Spleen (tissue), 7 donors: ENCODE measurements around the gene DRGX.

Experiments used
- POLR2A ChIP-seq, 3 donors: fragments of 450-650 bp; IDR thresholded peaks; one replicate each; pipeline ENCODE4 v1.5.1; 2017; ENCODE audit warnings: antibody characterized with exemption in 3 of 3, mild to moderate bottlenecking in 1 of 3
- POLR2AphosphoS5 ChIP-seq, 3 donors: sonication (generic); formaldehyde crosslinking; IDR thresholded peaks; one replicate each; pipeline ENCODE4 v1.5.1; 2017; ENCODE audit warnings: antibody characterized with exemption in 3 of 3
- TF ChIP-seq, protein P1 (sequence below), 11 experiments: fragments of 200-600 bp in 7 of 11; fragments of 450-650 bp in 4 of 11; sonication (generic) in 4 of 11; IDR thresholded peaks in 8 of 11; conservative IDR thresholded peaks in 3 of 11; 1 replicate in 7 of 11; 2 replicates in 4 of 11; pipeline versions ENCODE4 v1.4.0 to v1.8.0; 2016 to 2021; ENCODE audit warnings: antibody characterized with exemption in 11 of 11, inconsistent platforms in 4 of 11, mild to moderate bottlenecking in 1 of 11
- donor health status: DM: no; HTN: no; CAD: no; lungs with moderate emphysema.
- donor health status: DM: no; HTN: no; CAD: no.
- donor health status: DM: no; HTN: no; CAD: no.

DNA sequence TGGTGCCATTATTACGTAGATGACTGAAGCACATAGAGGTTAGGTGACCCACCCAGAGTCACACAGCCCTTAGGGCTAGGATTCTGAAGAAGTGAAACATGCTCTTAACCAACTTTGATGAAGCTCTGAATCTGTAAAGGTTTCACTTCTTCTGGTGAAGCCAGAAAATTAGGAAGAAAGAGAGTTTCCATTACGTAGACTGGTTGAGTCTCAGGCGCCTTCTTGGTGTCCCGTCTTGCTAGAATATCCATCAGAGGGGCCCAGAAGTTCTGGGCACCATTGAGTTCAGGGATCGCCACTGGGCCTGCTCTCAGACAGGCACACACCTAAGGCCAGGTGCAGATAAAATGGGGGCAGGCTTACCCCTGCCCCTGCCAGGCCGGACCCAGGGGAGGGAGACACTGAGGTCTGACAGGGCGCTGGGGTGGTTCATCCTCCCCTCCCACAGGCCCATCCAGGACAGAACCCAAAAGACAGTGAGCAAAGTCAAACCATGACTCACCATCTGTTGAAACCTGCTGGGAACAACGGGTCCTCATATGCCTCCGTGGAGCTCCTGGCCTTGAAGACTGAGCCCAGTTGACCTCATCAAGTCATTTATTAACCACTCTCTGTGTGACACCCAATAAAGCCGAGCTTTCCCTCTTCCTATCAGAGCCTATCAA, 33.2 kb downstream of the DRGX start:
- TF ChIP-seq, protein P1, sequence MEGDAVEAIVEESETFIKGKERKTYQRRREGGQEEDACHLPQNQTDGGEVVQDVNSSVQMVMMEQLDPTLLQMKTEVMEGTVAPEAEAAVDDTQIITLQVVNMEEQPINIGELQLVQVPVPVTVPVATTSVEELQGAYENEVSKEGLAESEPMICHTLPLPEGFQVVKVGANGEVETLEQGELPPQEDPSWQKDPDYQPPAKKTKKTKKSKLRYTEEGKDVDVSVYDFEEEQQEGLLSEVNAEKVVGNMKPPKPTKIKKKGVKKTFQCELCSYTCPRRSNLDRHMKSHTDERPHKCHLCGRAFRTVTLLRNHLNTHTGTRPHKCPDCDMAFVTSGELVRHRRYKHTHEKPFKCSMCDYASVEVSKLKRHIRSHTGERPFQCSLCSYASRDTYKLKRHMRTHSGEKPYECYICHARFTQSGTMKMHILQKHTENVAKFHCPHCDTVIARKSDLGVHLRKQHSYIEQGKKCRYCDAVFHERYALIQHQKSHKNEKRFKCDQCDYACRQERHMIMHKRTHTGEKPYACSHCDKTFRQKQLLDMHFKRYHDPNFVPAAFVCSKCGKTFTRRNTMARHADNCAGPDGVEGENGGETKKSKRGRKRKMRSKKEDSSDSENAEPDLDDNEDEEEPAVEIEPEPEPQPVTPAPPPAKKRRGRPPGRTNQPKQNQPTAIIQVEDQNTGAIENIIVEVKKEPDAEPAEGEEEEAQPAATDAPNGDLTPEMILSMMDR (IDR thresholded peaks at IDR 0.05 in 8 of 11, conservative IDR thresholded peaks at IDR 0.05 in 3 of 11): no peak
- TF ChIP-seq POLR2A (IDR thresholded peaks at IDR 0.05) (no peak), POLR2AphosphoS5 (IDR thresholded peaks at IDR 0.05) (no peak)
